ENCODE measurements around the gene MYO7A.

MYO7A gene

DNA sequence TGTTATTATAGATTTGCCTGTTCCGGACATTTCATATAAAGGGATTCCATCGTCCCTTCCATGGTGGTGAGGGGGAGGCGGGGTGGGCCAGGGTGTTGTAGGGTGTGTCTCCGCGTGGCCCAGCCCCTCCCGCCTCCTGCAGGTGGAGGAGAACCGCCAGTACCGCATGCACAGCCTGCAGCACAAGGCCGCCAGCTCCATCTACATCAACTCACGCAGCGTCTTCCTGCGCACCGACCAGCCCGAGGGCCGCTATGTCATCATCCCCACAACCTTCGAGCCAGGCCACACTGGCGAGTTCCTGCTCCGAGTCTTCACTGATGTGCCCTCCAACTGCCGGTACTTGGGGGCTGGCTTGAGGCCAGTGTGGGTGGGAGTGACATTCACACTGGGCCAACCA, 7.5 kb upstream of the MYO7A start:
- Histone ChIP-seq H3K36me3 (ENCODE audit: insufficient read depth) (no peaks in the 10 kb centered on the region), H3K4me3 (IDR thresholded peaks at IDR 0.05; ENCODE audit: insufficient read depth, low read depth, low read length) (no peak overlapping the region), H3K9ac (no peak overlapping the region), H2AFZ (ENCODE audit: low read depth) (no peak overlapping the region), H4K20me1 (ENCODE audit: insufficient read depth) (no peaks in the 10 kb centered on the region), H3K79me2 (ENCODE audit: insufficient read depth, low read depth) (no peaks in the 10 kb centered on the region), H3K27ac (no peak overlapping the region), H3K27me3 (ENCODE audit: insufficient read depth, low read depth) (no peaks in the 10 kb centered on the region), H3K4me1 (ENCODE audit: low read depth, poor library complexity, severe bottlenecking) (no peaks in the 10 kb centered on the region), H3K4me2 (no peak overlapping the region)
- TF ChIP-seq, protein P1, sequence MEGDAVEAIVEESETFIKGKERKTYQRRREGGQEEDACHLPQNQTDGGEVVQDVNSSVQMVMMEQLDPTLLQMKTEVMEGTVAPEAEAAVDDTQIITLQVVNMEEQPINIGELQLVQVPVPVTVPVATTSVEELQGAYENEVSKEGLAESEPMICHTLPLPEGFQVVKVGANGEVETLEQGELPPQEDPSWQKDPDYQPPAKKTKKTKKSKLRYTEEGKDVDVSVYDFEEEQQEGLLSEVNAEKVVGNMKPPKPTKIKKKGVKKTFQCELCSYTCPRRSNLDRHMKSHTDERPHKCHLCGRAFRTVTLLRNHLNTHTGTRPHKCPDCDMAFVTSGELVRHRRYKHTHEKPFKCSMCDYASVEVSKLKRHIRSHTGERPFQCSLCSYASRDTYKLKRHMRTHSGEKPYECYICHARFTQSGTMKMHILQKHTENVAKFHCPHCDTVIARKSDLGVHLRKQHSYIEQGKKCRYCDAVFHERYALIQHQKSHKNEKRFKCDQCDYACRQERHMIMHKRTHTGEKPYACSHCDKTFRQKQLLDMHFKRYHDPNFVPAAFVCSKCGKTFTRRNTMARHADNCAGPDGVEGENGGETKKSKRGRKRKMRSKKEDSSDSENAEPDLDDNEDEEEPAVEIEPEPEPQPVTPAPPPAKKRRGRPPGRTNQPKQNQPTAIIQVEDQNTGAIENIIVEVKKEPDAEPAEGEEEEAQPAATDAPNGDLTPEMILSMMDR (conservative IDR thresholded peaks at IDR 0.05; ENCODE audit: low read depth, low read length) = no peak

DNA sequence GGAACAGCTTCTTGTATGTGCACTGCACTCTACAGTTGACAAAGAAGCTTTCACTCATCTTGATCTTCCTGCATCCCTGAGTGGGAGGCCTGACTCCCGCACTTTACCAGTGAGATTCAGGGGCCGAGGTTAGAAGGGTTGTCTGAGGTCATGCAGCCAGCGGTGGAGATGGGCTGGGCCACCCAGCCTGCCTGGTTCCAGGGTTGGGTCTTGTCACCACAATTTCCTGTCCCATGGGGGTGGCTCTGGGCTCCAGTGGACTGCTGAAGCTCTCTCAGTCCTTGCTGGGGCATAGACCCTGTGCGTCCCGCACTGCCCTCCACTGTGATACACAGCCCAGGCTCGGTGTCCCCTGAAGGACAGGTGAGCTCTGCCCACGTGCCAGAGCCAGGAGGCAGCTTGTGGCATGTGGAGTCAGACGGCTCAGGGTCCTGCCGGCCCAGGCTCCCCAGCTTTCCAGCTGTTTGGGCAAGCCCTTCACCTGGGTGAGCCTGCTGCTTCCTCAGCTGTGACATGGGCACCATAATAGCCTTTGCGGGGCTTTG, 6.9 kb upstream of the MYO7A start:
- no peak overlapping the region for H3K4me2 ChIP-seq
- no peak overlapping the region for H3K9ac ChIP-seq
- H4K20me1 ChIP-seq (ENCODE audit: insufficient read depth) = no peaks in the 10 kb centered on the region
- no peak overlapping the region for H3K4me3 ChIP-seq (IDR thresholded peaks at IDR 0.05; ENCODE audit: insufficient read depth, low read depth, low read length)
- H3K36me3 ChIP-seq (ENCODE audit: insufficient read depth) = no peaks in the 10 kb centered on the region
- H3K27me3 ChIP-seq (ENCODE audit: insufficient read depth, low read depth) = no peaks in the 10 kb centered on the region
- H2AFZ ChIP-seq (ENCODE audit: low read depth) = no peak overlapping the region
- no peaks in the 10 kb centered on the region for H3K4me1 ChIP-seq (ENCODE audit: low read depth, poor library complexity, severe bottlenecking)
- TF ChIP-seq, protein P1 (conservative IDR thresholded peaks at IDR 0.05; ENCODE audit: low read depth, low read length) = no peak
- no peaks in the 10 kb centered on the region for H3K79me2 ChIP-seq (ENCODE audit: insufficient read depth, low read depth)
- H3K27ac ChIP-seq = no peak overlapping the region

DNA sequence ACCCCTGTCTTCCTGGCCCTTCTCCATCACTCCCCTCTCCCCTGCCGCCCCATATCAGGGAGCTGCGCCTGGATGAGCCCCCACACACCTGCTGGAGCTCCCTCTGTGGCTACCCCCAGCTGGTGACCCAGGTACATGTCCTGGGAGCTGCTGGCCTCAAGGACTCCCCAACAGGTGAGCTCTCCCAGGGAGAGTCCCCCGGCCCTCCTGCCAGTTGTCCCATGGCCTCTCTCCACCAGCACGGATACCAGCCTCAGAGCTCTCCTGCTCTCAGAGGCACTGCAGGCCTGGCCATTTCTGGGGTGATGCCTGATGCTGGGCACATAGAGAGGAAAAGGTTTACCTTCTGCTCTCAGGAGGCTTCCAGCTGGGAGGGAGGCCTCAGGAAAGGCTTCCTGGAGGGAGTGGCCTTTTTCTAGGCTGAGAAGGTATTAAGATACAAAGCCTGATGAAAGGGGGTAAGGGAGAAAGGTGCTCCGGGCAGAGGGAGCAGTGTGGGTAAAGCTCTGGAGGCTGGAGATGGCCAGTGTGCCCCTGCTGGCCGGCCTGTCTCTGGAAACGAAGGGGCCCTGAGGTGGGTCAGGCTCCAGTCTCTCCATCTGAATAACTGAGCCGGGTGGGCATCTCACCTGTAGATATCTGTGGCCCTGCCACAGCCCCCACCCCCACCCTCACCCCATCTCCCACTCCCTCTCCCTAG, 6.0 kb upstream of the MYO7A start:
- no peaks in the 10 kb centered on the region for H4K20me1 ChIP-seq (ENCODE audit: insufficient read depth)
- H2AFZ ChIP-seq (ENCODE audit: low read depth) = no peak overlapping the region
- peaks cover 3% of the 10 kb centered on the region for H3K4me1 ChIP-seq (ENCODE audit: low read depth, poor library complexity, severe bottlenecking)
- no peak overlapping the region for H3K4me3 ChIP-seq (IDR thresholded peaks at IDR 0.05; ENCODE audit: insufficient read depth, low read depth, low read length)
- H3K36me3 ChIP-seq (ENCODE audit: insufficient read depth) = no peaks in the 10 kb centered on the region
- no peak overlapping the region for H3K9ac ChIP-seq
- H3K79me2 ChIP-seq (ENCODE audit: insufficient read depth, low read depth) = no peaks in the 10 kb centered on the region
- TF ChIP-seq, protein P1 (conservative IDR thresholded peaks at IDR 0.05; ENCODE audit: low read depth, low read length) = no peak
- no peak overlapping the region for H3K27ac ChIP-seq
- no peak overlapping the region for H3K4me2 ChIP-seq
- no peaks in the 10 kb centered on the region for H3K27me3 ChIP-seq (ENCODE audit: insufficient read depth, low read depth)

DNA sequence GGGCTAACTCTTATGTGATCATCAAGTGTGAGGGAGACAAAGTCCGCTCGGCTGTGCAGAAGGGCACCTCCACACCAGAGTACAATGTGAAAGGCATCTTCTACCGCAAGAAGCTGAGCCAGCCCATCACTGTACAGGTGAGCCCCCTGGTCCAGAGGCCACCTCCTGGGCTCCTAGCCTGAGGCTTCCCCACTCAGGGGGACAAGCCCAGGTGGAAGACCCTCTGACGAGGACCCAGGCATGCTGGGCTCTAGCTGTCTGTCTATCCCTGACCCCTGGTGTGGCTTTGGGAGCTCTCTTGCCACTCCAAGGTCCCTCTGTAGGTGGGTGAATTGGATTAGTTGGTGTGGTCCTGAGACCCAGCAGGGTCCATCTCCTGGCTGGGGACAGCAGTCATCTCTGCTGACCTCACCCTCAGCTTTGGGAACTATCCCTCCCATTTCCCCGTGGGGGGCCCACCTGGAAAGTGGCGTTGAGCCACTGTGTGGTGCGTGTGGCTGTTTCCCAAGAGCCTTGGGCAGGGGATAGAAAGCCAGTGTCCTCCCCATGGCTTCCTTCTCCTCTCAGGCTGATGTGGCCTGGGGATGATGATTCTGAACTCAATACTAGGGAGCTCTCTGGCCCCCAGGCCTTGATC, 5.4 kb upstream of the MYO7A start:
- Histone ChIP-seq H3K27me3 (ENCODE audit: insufficient read depth, low read depth) (no peaks in the 10 kb centered on the region), H4K20me1 (ENCODE audit: insufficient read depth) (no peaks in the 10 kb centered on the region), H3K4me3 (IDR thresholded peaks at IDR 0.05; ENCODE audit: insufficient read depth, low read depth, low read length) (no peak overlapping the region), H3K27ac (no peak overlapping the region), H3K79me2 (ENCODE audit: insufficient read depth, low read depth) (no peaks in the 10 kb centered on the region), H3K9ac (no peak overlapping the region), H3K36me3 (ENCODE audit: insufficient read depth) (no peaks in the 10 kb centered on the region), H3K4me2 (no peak overlapping the region), H3K4me1 (ENCODE audit: low read depth, poor library complexity, severe bottlenecking) (peaks cover 5% of the 10 kb centered on the region), H2AFZ (ENCODE audit: low read depth) (no peak overlapping the region)
- TF ChIP-seq, protein P1 (conservative IDR thresholded peaks at IDR 0.05; ENCODE audit: low read depth, low read length) = no peak
